Natural killer cell (primary cell): Measurements from ENCODE around the gene MAPKAPK2. TPM values are rescaled to one million over a fixed set of nuclear protein-coding genes. Genes with fewer than 3 reads are reported as not detected.

Experiments
- ATAC-seq, 3 donors: fragments of 150-1000 bp in 2 of 3; fragments of 200-7000 bp in 1 of 3; cut with Tn5 transposase; 1 replicate in 1 of 3; 2 replicates in 2 of 3; pipeline ENCODE4 v1.10.0; 2021; ENCODE audit warnings: mild to moderate bottlenecking in 2 of 3, moderate library complexity in 2 of 3
- DNase-seq, 2 donors: peaks; one replicate each; pipeline versions ENCODE4 v3.0.0 to v3.0.0-alpha.2; 2013 to 2021; ENCODE audit warnings: mixed read lengths in 1 of 2
- H3K27ac ChIP-seq: one replicate; pipeline ENCODE4 v1.5.1; 2013; ENCODE audit warnings: mild to moderate bottlenecking, low read length
- H3K27me3 ChIP-seq: one replicate; pipeline ENCODE4 v1.6.1; 2013; ENCODE audit warnings: low read length; ENCODE audit not compliant: control insufficient read depth, insufficient read depth
- H3K36me3 ChIP-seq: one replicate; pipeline ENCODE4 v1.6.1; 2013; ENCODE audit warnings: low read length; ENCODE audit not compliant: control insufficient read depth, insufficient read depth
- H3K4me1 ChIP-seq: one replicate; pipeline ENCODE4 v1.6.1; 2013; ENCODE audit warnings: low read length; ENCODE audit not compliant: control insufficient read depth, insufficient read depth
- H3K4me3 ChIP-seq: one replicate; pipeline ENCODE4 v1.5.1; 2013; ENCODE audit warnings: low read length
- H3K9me3 ChIP-seq: one replicate; pipeline ENCODE4 v1.6.1; 2013; ENCODE audit warnings: low read length; ENCODE audit not compliant: control insufficient read depth, insufficient read depth
- H3K27ac Mint-ChIP-seq, 2 donors: one replicate each; pipeline ENCODE4 v1.8.0; 2022; ENCODE audit warnings: mild to moderate bottlenecking in 2 of 2, mixed read lengths in 2 of 2, moderate library complexity in 1 of 2
- H3K27me3 Mint-ChIP-seq, 2 donors: one replicate each; pipeline ENCODE4 v1.8.0; 2022; ENCODE audit warnings: low read depth in 2 of 2, mixed read lengths in 2 of 2
- H3K36me3 Mint-ChIP-seq: one replicate; pipeline ENCODE4 v1.8.0; 2022; ENCODE audit warnings: mixed read lengths
- H3K4me1 Mint-ChIP-seq, 2 donors: one replicate each; pipeline ENCODE4 v1.8.0; 2022; ENCODE audit warnings: mixed read lengths in 2 of 2
- H3K4me3 Mint-ChIP-seq: one replicate; pipeline ENCODE4 v1.8.0; 2022; ENCODE audit warnings: mild to moderate bottlenecking, moderate library complexity, mixed read lengths
- H3K9me3 Mint-ChIP-seq, 2 donors: one replicate each; pipeline ENCODE4 v1.8.0; 2022; ENCODE audit warnings: mixed read lengths in 2 of 2
- CTCF ChIP-seq: fragments of 200-600 bp; IDR thresholded peaks from one replicate; pipeline ENCODE4 v1.8.0; 2022; ENCODE audit warnings: antibody characterized with exemption
- WGBS: methylation state at CpG from one replicate; pipeline ENCODE4 v1.1.7; 2013; ENCODE audit warnings: missing lambda C conversion rate; ENCODE audit not compliant: insufficient coverage; 5-methylcytosine and 5-hydroxymethylcytosine counted together
- intact Hi-C: fragments of 100-400 bp; cut with micrococcal nuclease; formaldehyde crosslinking; loops from one replicate; pipeline ENCODE4 v1.14.2; 2022
- total RNA-seq, 4 donors: library from RNA; stranded (reverse); fragments of 120-200 nt in 1 of 4; gene quantifications; one replicate each; pipeline versions ENCODE4 v1.2.3 to v1.2.4, GENCODE V29; 2013 to 2022

Gene MAPKAPK2
- total RNA-seq, 3 donors from 2014 or later (not counting 1 experiment from before 2014, with no cell fraction given): 137 to 197 (median 178) TPM

- no peak overlapping the region for H3K27ac ChIP-seq
- Mint-ChIP-seq H3K4me3 (peak overlapping the region; percentile 80), H3K9me3 (no peaks in the 10 kb centered on the region), H3K27me3 (no peaks in the 10 kb centered on the region), H3K36me3 (no peaks in the 10 kb centered on the region), H3K4me1 (peaks cover 27 to 43% of the 10 kb centered on the region in 2 donors), H3K27ac (peak overlapping the region; percentile 54 to 74)
- no peak for TF ChIP-seq CTCF
- DNase-seq (no peak), ATAC-seq (no peak)
- no peaks in the 10 kb centered on the region for H3K36me3 ChIP-seq
- H3K9me3 ChIP-seq: no peaks in the 10 kb centered on the region
- no peaks in the 10 kb centered on the region for H3K27me3 ChIP-seq
- H3K4me3 ChIP-seq: no peak overlapping the region
- WGBS: 72% methylated on average over 7 of the region's 8 CpGs
- intact Hi-C loops: loop anchor here (2.0 kb wide), 1 partner anchor 31 kb away; no protein-coding TSS in a partner anchor
- H3K4me1 ChIP-seq: peaks cover 48% of the 10 kb centered on the region
These were observed 702 bp upstream of the MAPKAPK2 start for GRCh38 chr1:206684003-206684402.

- intact Hi-C loops: loop anchor here (2.0 to 5.0 kb wide), 2 partner anchors 29 to 42 kb away; no protein-coding TSS in a partner anchor
- Histone ChIP-seq H3K36me3 (no peaks in the 10 kb centered on the region), H3K27ac (peak overlapping the region; percentile 83), H3K4me1 (peaks cover 51% of the 10 kb centered on the region), H3K9me3 (no peaks in the 10 kb centered on the region), H3K27me3 (no peaks in the 10 kb centered on the region), H3K4me3 (peak overlapping the region; percentile 92)
- Mint-ChIP-seq H3K36me3 (no peaks in the 10 kb centered on the region), H3K27ac (peak overlapping the region; percentile 96), H3K9me3 (no peaks in the 10 kb centered on the region), H3K27me3 (no peaks in the 10 kb centered on the region), H3K4me3 (peak overlapping the region; percentile 89), H3K4me1 (peaks cover 41 to 53% of the 10 kb centered on the region in 2 donors)
- no peak for TF ChIP-seq CTCF
- under 1% methylated on average over 48 of the region's 48 CpGs for WGBS
- ATAC-seq: peak; percentile 25 to 45 (median 29)
- DNase-seq: peak; percentile 45 to 59
These were observed 646 bp downstream of the MAPKAPK2 start for GRCh38 chr1:206685334-206685768.

GRCh38 chr1:206685769-206686477 lies 1.2 kb downstream of the MAPKAPK2 start:
- no peaks in the 10 kb centered on the region for H3K27me3 Mint-ChIP-seq
- Histone ChIP-seq H3K4me1 (peaks cover 57% of the 10 kb centered on the region), H3K27ac (peak overlapping the region; percentile 83), H3K9me3 (no peaks in the 10 kb centered on the region), H3K36me3 (no peaks in the 10 kb centered on the region), H3K27me3 (no peaks in the 10 kb centered on the region), H3K4me3 (peak overlapping the region; percentile 92)
- intact Hi-C loops: loop anchor here (2.0 to 5.0 kb wide), 3 partner anchors 17 to 41 kb away; no protein-coding TSS in a partner anchor
- no peaks in the 10 kb centered on the region for H3K36me3 Mint-ChIP-seq
- H3K9me3 Mint-ChIP-seq: no peaks in the 10 kb centered on the region
- ATAC-seq (peak; percentile 31 to 56 (median 46)), DNase-seq (peak; percentile 49 to 77)
- TF ChIP-seq CTCF: no peak
- peak overlapping the region; percentile 96 for H3K27ac Mint-ChIP-seq
- H3K4me3 Mint-ChIP-seq: peak overlapping the region; percentile 98
- peaks cover 46 to 57% of the 10 kb centered on the region in 2 donors for H3K4me1 Mint-ChIP-seq
- under 1% methylated on average over 42 of the region's 48 CpGs for WGBS
